ENCODE measurements around the gene TBXAS1.
A peak's percentile ranks its signal among the peaks of the same experiment; 100 is the strongest.

Gene TBXAS1

GRCh38 chr7:139829025-139829774 is at the start of gene TBXAS1:
TBXAS1 (plus strand) TSS chr7:139829264; CDS start chr7:139829391, 127 bp downstream.
- peak; percentile 14 for DNase-seq

GRCh38 chr7:139782932-139783331 is 46.1 kb upstream of the TBXAS1 start:
- DNase-seq, result no peak

- DNase-seq, result no peak
Measured at GRCh38 chr7:139783647-139784385, 45.2 kb upstream of the TBXAS1 start.

- DNase-seq, result no peak
Measured at GRCh38 chr7:139784648-139785047, 44.4 kb upstream of the TBXAS1 start.

- DNase-seq, result no peak
Measured at GRCh38 chr7:139791316-139791715, 37.7 kb upstream of the TBXAS1 start.

GRCh38 chr7:139797607-139798006 is 31.5 kb upstream of the TBXAS1 start:
- no peak for DNase-seq

- no peak for DNase-seq
Measured at GRCh38 chr7:139798221-139798620, 30.8 kb upstream of the TBXAS1 start.

GRCh38 chr7:139798892-139799291 is 30.2 kb upstream of the TBXAS1 start:
- DNase-seq, result no peak

GRCh38 chr7:139799586-139799985 is 29.5 kb upstream of the TBXAS1 start:
- no peak for DNase-seq

- no peak for DNase-seq
Measured at GRCh38 chr7:139804571-139804970, 24.5 kb upstream of the TBXAS1 start.

- DNase-seq, result no peak
Measured at GRCh38 chr7:139807009-139807408, 22.1 kb upstream of the TBXAS1 start.

GRCh38 chr7:139808427-139808826 is 20.6 kb upstream of the TBXAS1 start:
- DNase-seq, result no peak

- DNase-seq, result no peak
Measured at GRCh38 chr7:139808846-139809442, 20.1 kb upstream of the TBXAS1 start.

GRCh38 chr7:139811066-139811465 is 18.0 kb upstream of the TBXAS1 start:
- no peak for DNase-seq

- DNase-seq, result no peak
Measured at GRCh38 chr7:139813151-139813550, 15.9 kb upstream of the TBXAS1 start.

- no peak for DNase-seq
Measured at GRCh38 chr7:139813689-139814088, 15.4 kb upstream of the TBXAS1 start.

GRCh38 chr7:139817249-139817648 is 11.8 kb upstream of the TBXAS1 start:
- no peak for DNase-seq

GRCh38 chr7:139820089-139820488 is 9.0 kb upstream of the TBXAS1 start:
- DNase-seq, result no peak

- DNase-seq, result no peak
Measured at GRCh38 chr7:139821349-139822105, 7.5 kb upstream of the TBXAS1 start.

GRCh38 chr7:139822855-139823254 is 6.2 kb upstream of the TBXAS1 start:
- DNase-seq, result no peak

- no peak for DNase-seq
Measured at GRCh38 chr7:139823959-139824521, 5.0 kb upstream of the TBXAS1 start.

GRCh38 chr7:139825666-139826290 is 3.3 kb upstream of the TBXAS1 start:
- no peak for DNase-seq
